NCI-H128 (cell line): ENCODE data around the gene TRAF3.

Experiments used
- DNase-seq: peaks from one replicate; lab custom pipeline; 2025; ENCODE audit not compliant: unreplicated experiment; lab: John Stamatoyannopoulos, UW

Gene TRAF3

DNA sequence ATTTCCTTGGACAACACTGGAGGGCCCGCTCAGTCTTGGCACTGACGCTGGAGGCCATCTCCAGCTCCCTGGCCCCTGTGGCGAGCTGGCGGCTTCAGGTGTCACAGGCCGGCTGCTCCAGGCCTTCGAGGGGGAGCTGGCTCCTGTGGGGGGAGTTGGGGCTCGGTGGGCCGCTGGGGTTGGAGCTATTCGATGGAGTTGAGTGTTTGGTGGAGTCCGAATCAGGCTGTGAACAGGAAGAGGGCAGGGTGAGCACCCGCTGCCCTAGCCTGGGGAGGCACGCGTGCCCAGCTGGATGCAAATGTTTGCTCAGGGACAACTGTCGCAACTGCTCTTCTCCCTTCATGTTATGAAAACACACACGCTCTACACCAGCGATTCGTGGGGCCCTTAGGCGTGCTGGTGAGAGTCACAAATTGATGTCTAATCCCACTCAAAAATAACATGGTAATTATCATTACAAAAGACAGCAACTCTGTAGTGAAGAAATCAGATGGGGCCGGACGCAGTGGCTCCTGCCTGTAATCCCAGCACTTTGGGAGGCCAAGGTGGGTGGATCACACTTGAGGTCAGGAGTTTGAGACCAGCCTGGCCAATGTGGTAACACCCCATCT is 156.5 kb downstream of the TRAF3 start:
- no peak for DNase-seq

DNA sequence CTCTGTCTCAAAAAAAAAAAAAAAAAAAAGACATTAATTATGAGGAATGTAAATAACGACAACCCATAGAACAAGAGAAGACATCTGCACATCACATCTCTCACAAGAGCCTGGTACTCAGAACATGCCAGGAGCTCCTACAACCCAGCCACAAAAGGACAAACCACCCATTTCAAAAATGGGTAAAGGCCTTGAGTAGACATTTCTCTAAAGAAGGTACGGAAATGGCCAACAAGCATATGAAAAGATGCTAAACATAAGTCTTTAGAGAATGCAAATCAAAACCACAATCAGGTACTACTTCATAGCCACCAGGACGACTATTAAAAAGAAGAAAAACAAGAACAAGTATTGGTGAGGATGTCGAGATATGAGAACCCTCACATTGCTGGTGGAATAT is 158.5 kb downstream of the TRAF3 start:
- no peak for DNase-seq

DNA sequence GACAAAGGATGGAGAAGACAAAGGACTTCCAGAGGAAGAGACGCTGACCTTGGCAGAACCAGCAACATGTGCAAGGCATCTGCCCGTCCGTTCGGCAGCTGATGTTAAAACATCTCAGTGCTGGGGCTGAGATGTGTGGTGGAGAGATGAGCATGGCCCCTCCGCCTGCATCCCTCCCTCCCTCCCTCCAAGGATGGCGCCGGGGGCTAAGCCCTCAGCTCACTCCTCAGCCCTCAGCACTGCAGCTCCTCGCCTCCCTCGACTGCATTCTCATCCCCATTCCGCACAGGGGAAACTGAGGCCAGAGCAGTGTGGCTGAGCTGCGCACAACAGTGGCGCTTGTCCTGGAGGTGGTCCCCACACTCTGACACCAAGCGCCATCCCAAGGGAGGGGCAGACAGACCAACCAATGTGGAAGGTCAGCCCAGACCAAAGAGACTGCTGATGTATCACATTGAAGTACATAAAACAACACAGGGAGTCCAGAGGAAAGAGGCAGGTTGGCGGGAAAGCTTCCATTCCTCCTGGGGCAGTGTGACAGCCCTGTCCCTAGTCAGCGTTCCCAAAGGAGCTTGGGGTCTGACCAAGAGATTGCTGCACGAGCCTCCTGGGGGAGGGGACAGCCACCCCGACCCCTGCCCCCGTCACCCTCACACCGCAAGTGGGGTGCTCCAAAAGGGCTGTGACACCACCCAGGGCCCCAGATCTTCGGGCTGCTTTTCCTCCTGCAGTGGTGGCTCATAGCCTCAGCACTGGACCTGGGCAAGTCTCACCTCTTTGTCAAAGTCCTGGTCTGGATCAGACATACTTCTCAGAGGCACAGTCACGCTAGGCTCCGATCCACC is 160.3 kb downstream of the TRAF3 start:
- DNase-seq: no peak

DNA sequence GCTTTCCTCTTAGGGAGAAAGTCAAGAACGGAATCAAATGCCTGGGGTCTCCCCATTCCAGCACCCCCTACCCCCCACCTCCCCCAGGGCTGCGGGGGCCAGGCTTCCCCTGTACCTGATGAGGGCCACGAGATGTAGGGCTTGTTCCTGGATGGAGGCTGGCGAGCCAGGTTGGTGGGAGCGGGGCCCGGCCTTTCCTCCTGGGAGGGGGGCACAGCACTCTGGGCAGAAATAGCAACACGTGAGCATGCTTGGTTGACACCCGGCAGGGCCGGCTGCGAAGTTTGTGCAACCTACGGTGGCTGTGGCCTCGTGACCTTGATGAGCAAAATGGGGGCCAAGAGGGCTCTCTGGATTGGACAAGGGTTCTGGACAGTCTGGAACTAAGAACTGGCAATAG is 160.9 kb downstream of the TRAF3 start:
- DNase-seq: no peak

DNA sequence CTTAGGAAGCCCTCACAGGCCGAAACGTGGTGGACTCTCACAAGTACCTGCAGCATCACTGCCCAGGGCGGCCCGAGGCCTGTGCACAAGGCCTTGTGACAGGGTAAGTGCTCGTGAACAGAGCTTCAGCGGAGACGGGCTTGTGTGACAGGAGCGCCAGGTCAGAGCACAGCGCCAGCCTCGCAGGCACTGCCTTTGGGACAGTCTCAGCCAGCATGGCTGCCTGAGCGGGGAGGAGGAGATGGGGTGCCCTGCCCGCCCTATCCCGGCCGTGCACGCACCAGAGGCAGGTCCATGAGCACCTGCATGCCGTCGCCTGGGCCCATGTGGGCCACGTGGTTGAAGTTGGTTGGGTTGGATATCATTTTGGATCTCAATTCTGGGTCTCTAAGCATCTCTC is 162.1 kb downstream of the TRAF3 start:
- no peak for DNase-seq

DNA sequence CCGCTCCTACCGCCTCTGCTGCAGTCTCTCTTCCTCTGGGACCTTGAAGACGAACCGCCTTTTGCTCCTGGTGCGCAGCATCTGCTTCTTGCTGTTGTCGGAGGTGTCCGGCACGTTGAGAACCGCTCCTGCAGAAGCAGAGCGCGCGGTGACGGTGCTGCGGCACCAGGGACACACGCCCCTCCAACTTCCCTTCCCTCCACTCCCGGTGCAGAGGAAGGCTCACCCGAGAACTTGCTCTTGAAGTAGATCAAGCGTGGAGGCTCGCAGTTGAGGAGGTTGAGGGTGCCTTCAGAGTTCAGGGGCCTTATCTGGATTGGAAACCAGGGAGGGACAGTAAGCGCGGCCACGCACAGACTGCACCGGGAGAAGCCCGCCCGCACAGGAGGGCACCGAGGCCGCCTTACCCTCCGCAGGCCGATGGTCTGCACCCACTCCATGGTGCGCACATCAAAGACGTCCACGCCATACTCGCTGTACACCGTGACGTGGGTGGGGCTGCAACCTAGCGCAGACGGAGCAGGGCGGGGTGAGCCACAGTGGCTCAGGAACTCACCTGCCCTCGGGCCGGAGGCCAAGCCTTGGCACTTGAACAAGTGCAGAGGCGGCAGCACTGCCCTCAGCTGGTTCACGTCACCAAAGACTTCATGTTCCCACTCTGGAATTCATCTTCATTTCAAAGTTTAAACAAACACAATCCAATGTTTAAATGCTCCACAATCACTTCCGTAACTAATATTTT is 162.7 kb downstream of the TRAF3 start:
- no peak for DNase-seq

DNA sequence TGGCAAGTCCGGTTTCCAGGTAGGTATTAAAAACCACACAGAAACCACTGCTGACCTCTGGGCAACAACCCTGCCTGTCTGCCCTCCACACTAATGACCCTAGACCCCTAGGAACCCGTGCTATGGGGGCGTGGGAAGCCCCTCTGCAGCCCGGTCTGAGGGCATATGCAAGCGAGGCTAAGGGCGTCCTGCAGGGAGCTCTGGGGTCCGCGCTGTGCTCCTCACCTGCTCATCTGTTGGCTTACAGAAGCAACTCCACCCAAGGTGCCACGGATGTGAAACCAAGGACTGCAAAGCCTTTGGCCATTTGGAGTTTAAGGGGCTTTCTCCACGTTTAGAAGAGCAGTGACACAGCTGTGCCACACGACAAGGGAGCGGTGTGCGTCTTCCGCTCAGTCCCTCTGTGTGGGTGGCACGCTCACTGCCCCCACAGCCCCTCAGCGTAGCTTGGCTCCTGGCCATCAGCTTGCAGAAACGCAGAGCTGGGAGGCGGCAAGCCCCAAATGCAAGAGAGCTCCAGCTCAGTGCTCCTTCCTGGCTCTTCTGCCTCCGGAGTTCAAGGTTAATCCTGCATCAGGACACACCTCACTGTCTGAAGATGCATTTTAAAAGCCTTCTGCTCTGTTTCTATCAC is 163.6 kb downstream of the TRAF3 start:
- DNase-seq: no peak

DNA sequence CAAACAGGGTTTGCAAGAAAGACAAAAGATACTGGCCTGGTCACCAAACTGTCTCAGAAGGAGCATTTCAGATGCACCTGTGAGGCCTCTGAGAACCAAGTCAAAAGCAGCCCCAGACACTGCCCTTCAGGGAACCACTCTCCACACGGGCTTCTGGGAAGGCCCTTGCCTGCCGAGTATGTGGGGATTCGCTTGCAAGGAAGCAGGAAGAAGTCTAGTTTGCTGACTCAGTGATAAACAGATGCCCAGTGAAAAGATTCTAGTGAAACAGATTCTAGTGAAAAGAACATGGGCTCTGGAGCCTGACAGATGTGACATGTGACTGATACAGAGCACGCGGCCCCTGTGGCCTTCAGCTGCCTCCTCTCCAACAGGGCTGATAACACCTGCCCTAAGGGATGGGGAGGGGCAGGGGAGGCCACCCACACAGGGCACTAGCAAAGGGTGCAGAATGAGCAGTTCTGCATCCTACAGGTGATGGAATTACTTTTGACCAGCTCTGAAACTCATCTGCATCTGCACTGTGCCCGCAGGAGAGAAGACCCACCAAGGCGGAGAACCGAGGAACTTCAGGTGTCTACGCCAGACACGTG is 164.3 kb downstream of the TRAF3 start:
- no peak for DNase-seq

DNA sequence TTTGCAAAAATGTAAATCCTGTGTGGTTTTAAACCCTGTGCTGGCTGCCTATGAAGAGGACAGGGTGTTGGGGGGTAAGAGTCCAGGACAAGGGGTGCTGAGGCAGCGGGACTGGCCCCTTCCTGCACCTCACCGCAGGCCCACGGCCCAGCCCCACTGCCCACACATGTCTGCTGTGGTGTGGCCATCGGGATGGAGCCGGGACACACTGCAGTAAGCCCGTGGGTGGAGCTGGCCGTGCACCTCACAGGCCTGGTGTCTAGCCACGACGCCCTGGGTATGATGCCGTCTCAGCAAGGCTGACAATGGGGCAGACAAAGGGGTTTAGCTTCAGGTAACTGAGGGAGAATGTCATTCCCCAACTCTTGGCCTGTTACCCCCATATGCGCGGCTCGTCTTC is 164.8 kb downstream of the TRAF3 start:
- no peak for DNase-seq

DNA sequence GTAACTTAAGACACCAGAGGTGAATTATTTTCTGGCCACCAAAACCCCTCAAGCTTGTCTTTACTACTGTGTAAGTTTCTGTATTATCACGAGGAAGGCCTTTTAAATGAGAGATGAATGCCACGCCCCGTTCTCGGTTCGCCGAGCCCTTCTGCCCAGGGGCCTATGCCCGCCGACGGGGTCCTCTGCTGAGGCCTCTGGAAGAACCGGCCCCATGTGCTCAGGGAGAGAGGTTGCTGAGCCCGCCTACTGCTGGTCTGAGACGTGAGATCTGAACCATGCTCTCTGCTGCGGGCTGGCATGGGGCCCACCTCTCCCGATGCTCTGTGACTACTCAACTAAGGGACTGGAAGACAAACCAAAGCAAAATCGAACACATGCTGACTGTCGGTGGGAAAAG is 166.2 kb downstream of the TRAF3 start:
- no peak for DNase-seq

DNA sequence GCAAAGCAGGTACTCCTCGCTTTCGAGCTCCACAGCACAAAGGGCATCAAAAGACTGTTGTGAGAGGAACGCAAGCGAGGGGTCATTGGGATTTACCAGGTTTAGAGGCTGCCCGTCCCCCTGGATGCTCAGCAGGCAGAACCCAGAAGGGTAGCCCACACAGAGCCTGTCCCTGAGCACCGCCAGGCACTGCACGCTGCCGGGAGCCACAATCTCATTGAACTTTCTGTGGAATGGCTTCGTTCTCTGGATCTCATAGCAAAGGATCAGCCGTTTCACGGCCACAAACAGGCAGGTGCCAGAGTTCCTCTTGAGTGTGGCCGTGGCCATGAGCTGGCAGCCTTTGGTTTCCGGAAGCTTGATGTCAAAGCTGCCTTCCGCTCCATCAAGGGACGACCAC is 166.7 kb downstream of the TRAF3 start:
- DNase-seq: no peak

DNA sequence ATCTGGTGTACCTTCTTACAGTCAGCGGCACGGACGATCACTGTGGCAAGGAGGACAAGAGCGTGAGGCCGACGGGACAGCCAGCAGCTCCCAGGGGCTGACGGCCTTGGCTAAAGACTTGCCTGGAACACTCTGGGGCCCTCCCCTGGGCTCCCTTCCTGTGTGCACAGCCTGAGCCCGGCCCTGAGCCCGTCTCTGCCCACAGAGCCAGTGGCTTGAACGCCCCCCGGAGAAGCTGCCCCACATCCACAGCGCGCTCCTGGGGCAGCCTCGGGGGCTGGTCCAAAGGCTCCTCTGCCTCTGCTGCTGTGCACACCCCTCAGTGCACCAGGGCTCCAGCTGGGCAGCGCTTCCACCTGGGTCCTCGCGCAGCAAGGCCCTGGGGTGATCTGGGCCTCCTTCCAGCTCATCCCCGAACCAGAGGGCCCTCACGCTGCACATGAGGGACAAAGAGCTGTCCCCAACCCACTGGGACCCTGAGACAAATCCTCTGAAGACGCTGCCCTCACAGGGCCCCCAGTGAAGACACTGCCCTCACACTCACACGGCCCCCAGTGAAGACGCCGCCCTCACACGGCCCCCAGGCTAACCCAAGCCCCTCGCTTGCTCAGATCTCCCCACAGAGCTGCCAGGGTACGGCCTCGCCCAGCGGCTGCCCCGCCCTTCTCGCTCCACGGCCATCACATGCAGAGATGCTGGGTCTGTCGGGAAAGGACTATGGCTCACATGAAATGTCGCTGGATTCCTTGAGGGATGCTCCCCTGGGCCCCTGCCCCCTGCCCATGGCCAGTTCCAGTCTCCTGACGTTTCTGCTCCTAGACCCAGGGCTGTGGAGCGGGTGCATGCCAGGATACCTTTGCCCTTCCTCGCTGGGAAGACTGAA is 167.4 kb downstream of the TRAF3 start:
- no peak for DNase-seq

DNA sequence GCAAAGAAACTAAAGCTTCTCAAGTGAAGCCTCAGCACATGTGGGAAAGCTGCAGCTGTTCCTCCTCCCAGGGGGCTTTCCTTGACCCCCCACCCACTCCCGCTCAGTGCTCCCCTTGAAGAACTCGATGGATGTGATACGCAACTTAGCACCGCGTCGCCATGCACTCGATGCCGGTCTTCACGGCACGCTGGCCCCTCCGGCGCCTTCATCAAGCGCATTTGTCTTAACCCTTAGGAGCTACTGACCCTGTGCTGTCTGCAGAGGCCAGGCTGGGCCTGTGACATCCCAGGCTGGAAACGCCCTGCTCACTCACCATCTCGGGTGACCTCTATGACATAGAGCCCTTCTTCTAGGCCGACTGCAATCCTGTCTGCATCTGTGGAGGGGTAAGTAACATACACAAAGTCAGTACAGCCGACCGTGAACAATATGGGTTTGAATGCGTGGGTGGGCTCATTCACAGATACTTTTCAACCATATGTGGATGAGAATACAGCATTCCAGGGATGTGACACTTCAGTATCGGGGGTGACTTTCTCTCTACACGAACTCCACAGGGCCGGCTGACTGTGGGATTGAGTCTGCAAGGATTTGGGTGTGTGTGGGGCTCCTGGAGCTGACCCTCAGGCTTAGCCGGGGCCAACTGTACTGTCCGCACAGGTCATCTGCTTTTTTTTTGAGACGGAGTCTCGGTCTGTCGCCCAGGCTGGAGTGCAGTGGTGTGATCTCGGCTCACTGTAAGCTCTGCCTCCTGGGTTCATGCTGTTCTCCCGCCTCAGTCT is 168.3 kb downstream of the TRAF3 start:
- DNase-seq: no peak

DNA sequence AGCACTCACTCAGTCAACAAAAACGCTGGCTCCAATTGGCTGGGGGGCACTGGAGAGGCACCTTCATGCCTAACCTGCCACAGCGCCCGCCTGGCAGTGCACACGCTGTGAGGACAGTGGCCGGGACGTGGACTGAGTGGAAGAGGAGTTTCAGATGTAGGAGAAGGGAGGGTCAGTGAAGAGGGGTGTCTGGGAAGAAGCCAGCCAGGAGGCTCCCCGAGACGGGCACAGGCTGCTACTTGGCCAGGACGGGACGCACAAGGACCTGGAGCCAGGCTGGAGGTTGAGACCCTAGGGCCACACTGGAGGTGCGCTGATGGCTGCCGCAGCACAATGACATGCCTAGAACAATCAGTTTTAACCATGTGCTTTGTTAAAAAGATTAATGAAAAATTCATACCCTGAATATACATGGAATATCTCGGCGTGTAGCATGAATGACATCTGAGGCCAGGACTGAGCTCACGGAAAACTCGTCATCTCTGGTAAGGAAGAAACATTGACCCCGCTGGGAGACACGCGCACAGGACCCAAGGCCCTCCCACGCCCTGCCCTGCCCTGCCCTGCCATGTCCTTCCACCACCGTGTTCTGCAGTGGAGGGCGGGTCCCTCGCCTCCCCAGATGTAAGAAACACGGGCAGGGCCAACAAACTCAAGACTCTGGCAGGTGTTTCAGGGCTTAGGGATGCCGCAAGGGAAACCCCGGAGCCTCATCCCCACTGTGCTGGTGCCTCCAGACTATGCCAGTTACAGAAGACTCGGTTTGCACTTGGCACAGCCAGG is 170.3 kb downstream of the TRAF3 start:
- no peak for DNase-seq

DNA sequence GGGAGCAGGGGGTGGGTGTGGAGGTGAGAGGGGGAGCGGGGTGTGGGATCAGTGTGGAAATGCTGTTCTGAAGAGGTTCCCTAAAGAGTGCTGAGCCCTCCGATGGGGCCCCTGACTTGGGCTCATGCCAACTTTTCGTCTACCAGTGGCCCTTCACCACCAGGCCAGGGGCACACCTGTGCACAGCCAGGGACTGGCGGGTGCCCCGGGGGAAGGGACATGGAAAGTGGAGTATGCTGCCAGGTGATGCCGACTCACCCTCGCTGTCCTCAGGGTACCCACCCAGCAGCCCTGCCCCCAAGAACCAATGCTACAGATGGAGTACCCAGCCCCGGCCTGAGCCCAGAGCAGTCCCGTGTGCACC is 171.4 kb downstream of the TRAF3 start:
- DNase-seq: no peak

DNA sequence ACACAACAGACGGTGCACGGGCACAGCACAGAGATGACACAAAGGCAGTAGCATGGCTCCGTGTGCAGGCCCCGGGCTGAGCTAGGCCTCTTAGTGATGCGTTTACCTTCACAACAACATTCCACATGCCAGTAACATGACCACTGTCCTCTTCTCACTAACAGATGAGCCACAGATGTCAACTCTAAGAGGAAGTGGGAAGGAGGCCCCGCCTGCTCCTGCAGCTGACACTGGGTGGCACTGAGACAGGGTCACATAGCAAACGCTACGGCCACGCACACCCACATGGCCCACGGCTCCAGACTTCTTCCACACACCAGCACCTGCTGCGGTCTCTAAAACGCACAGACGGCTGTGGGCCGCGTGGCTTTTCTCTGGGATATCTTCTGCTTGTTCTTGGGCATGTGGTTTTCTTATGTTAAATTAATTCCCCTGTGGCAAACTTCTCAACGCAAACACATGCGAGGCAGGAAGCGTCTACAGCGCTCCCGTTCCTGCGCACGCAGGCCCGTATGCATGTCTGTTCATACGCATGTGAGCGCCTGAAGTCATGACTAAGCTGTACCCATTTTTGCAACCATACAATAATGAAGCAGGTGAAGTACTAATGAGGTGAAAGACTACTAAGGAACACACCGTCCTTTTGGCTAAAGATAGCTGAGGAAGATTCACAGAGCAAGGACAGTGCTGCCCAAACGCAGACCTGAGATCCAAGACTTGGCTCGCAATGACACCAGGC is 172.0 kb downstream of the TRAF3 start:
- no peak for DNase-seq

DNA sequence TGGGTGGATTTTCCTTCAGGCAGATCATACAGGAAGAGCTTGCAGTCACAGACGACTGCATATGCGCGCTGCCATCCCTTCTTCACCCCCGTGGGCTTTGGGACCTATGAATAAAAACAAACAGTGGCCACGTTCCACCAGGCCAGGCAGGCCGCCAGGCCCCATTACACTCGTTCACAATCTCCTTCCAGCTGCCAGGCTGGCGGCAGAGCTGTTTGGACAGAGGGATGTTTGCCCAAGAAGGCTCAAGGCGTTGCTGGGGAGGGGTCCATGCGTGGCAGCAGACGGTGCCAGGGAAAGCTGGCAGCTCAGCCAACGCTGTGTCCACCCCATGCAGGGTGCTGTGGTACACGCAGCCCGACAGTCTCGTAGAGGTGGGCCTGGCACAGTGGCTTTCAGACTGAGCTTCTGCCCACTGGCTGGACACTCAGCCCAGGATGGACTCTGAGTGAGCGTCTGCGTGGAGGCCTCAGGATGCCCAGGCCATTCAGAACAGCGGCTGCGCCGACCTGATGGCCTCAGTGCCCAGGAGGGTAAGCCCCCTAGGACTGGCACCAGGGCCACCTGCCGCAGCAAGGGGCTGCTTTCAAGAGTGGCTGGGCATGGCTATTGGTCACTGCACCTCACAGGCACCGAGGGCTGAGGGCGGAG is 172.7 kb downstream of the TRAF3 start:
- no peak for DNase-seq

DNA sequence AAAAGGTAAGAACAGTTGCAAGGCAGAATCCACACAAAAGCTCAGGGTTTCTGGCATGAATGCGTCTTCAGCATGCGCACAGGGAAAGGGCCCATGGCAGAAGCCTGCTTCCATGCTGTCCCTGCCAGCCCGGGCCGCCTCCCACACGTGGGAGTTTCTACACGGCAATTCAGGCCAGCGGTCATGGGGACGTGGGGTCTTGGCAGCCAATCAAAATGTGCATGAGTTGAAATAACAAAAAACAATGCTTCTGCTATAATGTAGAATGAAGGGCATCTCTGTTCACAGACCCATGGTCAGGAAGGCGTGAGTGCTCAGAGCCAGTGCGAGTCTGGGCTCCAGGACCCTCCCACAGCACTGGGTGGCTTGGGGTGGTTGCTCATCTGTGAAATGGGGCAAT is 173.8 kb downstream of the TRAF3 start:
- no peak for DNase-seq
